GM12878 (cell line): ENCODE measurements around the gene TCHP. TPM values are rescaled to one million over a fixed set of nuclear protein-coding genes. Genes with fewer than 3 reads are reported as not detected.
A peak's percentile ranks its signal among the peaks of the same experiment; 100 is the strongest.

Experiments used
- ATAC-seq: fragments of 200-7000 bp; cut with Tn5 transposase; 3 replicates; pipeline ENCODE4 v1.9.1; 2020; ENCODE audit warnings: mild to moderate bottlenecking, moderate library complexity
- BruUV-seq: library from RNA; stranded (reverse); fragments of 400-500 nt; replicated peaks from 2 replicates; lab custom pipeline; 2021; lab: Mats Ljungman, UMichigan
- CTCF ChIA-PET: fragments of 300-600 bp; sonication (Branson Sonifier 250); formaldehyde crosslinking; extraction: SDS; loops from one replicate; lab custom pipeline; 2021; ENCODE audit warnings: inconsistent platforms; lab: Yijun Ruan, JAX
- POLR2A ChIA-PET: fragments of 350-600 bp; formaldehyde crosslinking; extraction: SDS; loops from one replicate; lab custom pipeline; 2021; ENCODE audit warnings: inconsistent platforms; lab: Charles Lee
- RAD21 ChIA-PET: fragments of 300-600 bp; sonication (Branson Sonifier 250); formaldehyde crosslinking; loops from one replicate; lab custom pipeline; 2023; ENCODE audit warnings: antibody characterized with exemption; ENCODE audit not compliant: unreplicated experiment; lab: Charles Lee
- SMC1A ChIA-PET: fragments of 300-600 bp; sonication (Branson Sonifier 250); formaldehyde crosslinking; loops from one replicate; lab custom pipeline; 2023; ENCODE audit not compliant: unreplicated experiment, uncharacterized antibody; lab: Charles Lee
- DNase-seq: peaks from one replicate; pipeline ENCODE4 v3.0.0-alpha.2; 2011; ENCODE audit warnings: low read depth, low spot score
- FAIRE-seq: peaks from 3 replicates; lab custom pipeline; 2011; peaks lifted over from hg19 to GRCh38; lab: Jason Lieb, UNC
- H2AFZ ChIP-seq: 2 replicates; pipeline ENCODE4 v1.6.0; 2011; ENCODE audit warnings: low read depth, low read length, control low read depth; ENCODE audit not compliant: control insufficient read depth
- H3K27ac ChIP-seq: 2 replicates; pipeline ENCODE4 v1.5.1; 2011; ENCODE audit warnings: control low read depth; ENCODE audit not compliant: control insufficient read depth, insufficient read depth
- H3K27me3 ChIP-seq, 2 experiments: replicated peaks in 1 of 2; 2 replicates each; pipeline versions ENCODE4 v1.6.0 to v1.6.1; 2011; ENCODE audit warnings: low read length in 1 of 2; ENCODE audit not compliant: control insufficient read depth in 2 of 2, insufficient read depth in 2 of 2
- H3K36me3 ChIP-seq, 2 experiments: 2 replicates each; pipeline ENCODE4 v1.5.1; 2011; ENCODE audit warnings: low read length in 1 of 2; ENCODE audit not compliant: control insufficient read depth in 2 of 2, insufficient read depth in 2 of 2
- H3K4me1 ChIP-seq: 2 replicates; pipeline ENCODE4 v1.6.1; 2011; ENCODE audit warnings: mild to moderate bottlenecking, low read length, moderate library complexity, mixed read lengths; ENCODE audit not compliant: control insufficient read depth, insufficient read depth
- H3K4me2 ChIP-seq: 2 replicates; pipeline ENCODE4 v1.6.0; 2011; ENCODE audit warnings: control low read depth; ENCODE audit not compliant: control insufficient read depth, insufficient read depth
- H3K4me3 ChIP-seq: fragments of 200-600 bp; sonication (generic); 2 replicates; pipeline ENCODE4 v1.5.1; 2016
- H3K79me2 ChIP-seq: 2 replicates; pipeline ENCODE4 v1.6.0; 2011; ENCODE audit warnings: low read length; ENCODE audit not compliant: control insufficient read depth, insufficient read depth
- H3K9ac ChIP-seq: 2 replicates; pipeline ENCODE4 v1.8.0; 2011; ENCODE audit warnings: low read length, control low read depth, mixed read lengths; ENCODE audit not compliant: control insufficient read depth, insufficient read depth
- H3K9me3 ChIP-seq: replicated peaks from 3 replicates; pipeline ENCODE4 v1.5.1; 2011; ENCODE audit warnings: mild to moderate bottlenecking, low read length; ENCODE audit not compliant: control insufficient read depth, insufficient read depth
- H4K20me1 ChIP-seq: 2 replicates; pipeline ENCODE4 v1.6.0; 2011; ENCODE audit not compliant: control insufficient read depth, insufficient read depth
- BMI1 ChIP-seq: fragments of 450-650 bp; IDR thresholded peaks from 2 replicates; pipeline ENCODE4 v1.6.1; 2016; ENCODE audit warnings: mild to moderate bottlenecking, moderate library complexity, borderline replicate concordance
- NFXL1 ChIP-seq: fragments of 450-650 bp; IDR thresholded peaks from 2 replicates; pipeline ENCODE4 v1.6.1; 2017; ENCODE audit warnings: antibody characterized with exemption, mild to moderate bottlenecking, borderline replicate concordance
- NR2C2 ChIP-seq: IDR thresholded peaks from 2 replicates; pipeline ENCODE4 v1.6.1; 2011; ENCODE audit warnings: borderline replicate concordance, low read depth; ENCODE audit not compliant: control insufficient read depth, insufficient read length
- WGBS: methylation state at CpG from one replicate; pipeline ENCODE4 v1.1.6; 2016; ENCODE audit warnings: low lambda C conversion rate; ENCODE audit not compliant: insufficient replicate concordance, insufficient coverage; ENCODE audit errors: missing lambda C conversion rate; 5-methylcytosine and 5-hydroxymethylcytosine counted together
- in situ Hi-C: fragments of 300-500 bp; cut with MboI; formaldehyde crosslinking; loops from 9 replicates; pipeline ENCODE4 v1.14.3; 2018; ENCODE audit warnings: mixed read lengths
- intact Hi-C: fragments of 100-400 bp; cut with micrococcal nuclease; formaldehyde crosslinking; loops from one replicate; pipeline ENCODE4 v1.14.2; 2022; ENCODE audit not compliant: unreplicated experiment
- polyA plus RNA-seq, 11 experiments: library from polyadenylated mRNA; depleted of rRNA in 4 of 11; unstranded in 6 of 11; stranded (reverse) in 5 of 11; fragments of >200 nt; fragmentation: Nextera tagmentation in 4 of 11; fragmentation: Illumina TruSeq in 1 of 11; extraction: Ambion mirVana in 4 of 11; extraction: Trizol in 1 of 11; gene quantifications; 1 replicate in 1 of 11; 2 replicates in 10 of 11; pipeline versions ENCODE4 v1.2.1 to v1.2.3, GENCODE V29; 2011 to 2016; ENCODE audit warnings: inconsistent platforms in 2 of 11, missing spikeins in 2 of 11, low read depth in 1 of 11
- total RNA-seq, 4 experiments: library from RNA; depleted of rRNA in 3 of 4; stranded (reverse); fragments of >200 nt in 3 of 4; fragmentation: Illumina TruSeq in 1 of 4; extraction: Trizol in 1 of 4; gene quantifications; 2 replicates each; pipeline versions ENCODE4 v1.2.1 to v1.2.3, GENCODE V29; 2013 to 2021
- TF ChIP-seq, protein P1 (sequence below): IDR thresholded peaks from 2 replicates; pipeline ENCODE4 v1.6.1; 2012; ENCODE audit warnings: improper control_type of control experiment, low read depth, low read length; ENCODE audit not compliant: insufficient replicate concordance
- TF ChIP-seq, protein P2 (sequence below): fragments of 450-650 bp; IDR thresholded peaks from 2 replicates; pipeline ENCODE4 v1.6.1; 2017; ENCODE audit warnings: mild to moderate bottlenecking, moderate library complexity
- TF ChIP-seq, protein P3 (sequence below): fragments of 450-650 bp; formaldehyde crosslinking; IDR thresholded peaks from 2 replicates; pipeline ENCODE4 v1.5.0; 2022; ENCODE audit warnings: mild to moderate bottlenecking, missing genetic modification characterization

Gene TCHP
- total and polyA plus RNA-seq, 10 of the 15 experiments (the other 5 are each of a cell fraction or from before 2014, with no cell fraction given): 4.8 to 18.6 (median 15.0) TPM

DNA sequence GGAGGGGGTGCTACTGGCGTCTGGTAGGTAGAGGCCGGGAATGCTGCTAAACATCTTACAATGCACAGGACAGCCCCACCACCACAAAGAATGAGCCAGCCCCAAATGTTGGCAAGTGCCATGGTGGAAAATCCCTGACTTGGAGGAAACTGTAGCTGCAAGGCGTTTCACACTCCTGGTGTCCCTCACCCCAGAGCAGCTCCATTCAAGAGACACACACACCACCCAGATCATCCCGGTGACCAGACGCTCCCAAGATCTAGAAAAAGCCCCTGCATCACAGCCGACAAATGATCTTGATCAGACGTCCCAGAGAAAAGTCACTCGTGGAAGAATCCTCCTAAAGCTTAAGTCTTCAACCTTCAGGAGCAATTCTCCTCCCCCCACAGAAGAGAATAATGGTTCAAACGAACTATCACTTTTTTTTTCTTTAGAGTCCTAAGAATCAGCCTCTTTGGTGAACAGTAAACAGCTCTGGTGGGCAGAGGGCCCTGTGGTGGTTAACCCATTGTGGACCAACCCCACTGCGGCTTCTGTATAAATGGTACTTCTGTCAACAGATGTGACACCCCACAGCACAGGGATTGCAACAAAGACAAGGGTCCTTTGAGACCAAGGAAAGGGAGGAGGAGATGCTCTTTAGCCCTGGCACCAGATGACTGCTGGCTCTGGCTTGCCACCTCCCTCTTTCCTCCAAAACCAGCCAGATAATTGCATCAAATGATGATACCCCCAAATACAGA lies 22.4 kb upstream of the TCHP start:
- Histone ChIP-seq H4K20me1 (0 out of 2 replicates have a peak, but pooled peaks cover 2% of the 10 kb centered on the region), H3K27ac (no peak overlapping the region), H3K36me3 (no peaks in the 10 kb centered on the region), H3K4me2 (0 out of 2 replicates have a peak overlapping the region, but pooled peaks have one; percentile 92), H2AFZ (no peak overlapping the region), H3K4me3 (no peak overlapping the region), H3K79me2 (peaks cover 10% of the 10 kb centered on the region), H3K27me3 (no peaks in the 10 kb centered on the region), H3K4me1 (peaks cover 29% of the 10 kb centered on the region), H3K9me3 (no peaks in the 10 kb centered on the region), H3K9ac (no peak overlapping the region)
- CTCF ChIA-PET: interaction anchor here (1.1 to 4.4 kb wide), 8 partner anchors 11 to 74 kb away, joined by 4 to 55 read pairs (median 8); partner anchors contain the start of gene TCHP
- WGBS: 81% methylated on average over 10 of the region's 10 CpGs
- ATAC-seq (no peak), DNase-seq (no peak), FAIRE-seq (no peak)
- in situ Hi-C loops: loop anchor here (5.0 kb wide), 1 partner anchor 75 kb away; no protein-coding TSS in a partner anchor
- RAD21 ChIA-PET: interaction anchor here (0.7 to 2.8 kb wide), 5 partner anchors 11 to 31 kb away, joined by 3 to 28 read pairs (median 8); no protein-coding TSS in a partner anchor
- POLR2A ChIA-PET: interaction anchor here (0.6 to 0.8 kb wide), 3 partner anchors 23 to 796 kb away, joined by 3 to 4 read pairs (median 3); partner anchors contain the start of gene TCHP
- SMC1A ChIA-PET: interaction anchor here (1.0 to 6.0 kb wide), 5 partner anchors 9 to 33 kb away, joined by 4 to 47 read pairs (median 12); no protein-coding TSS in a partner anchor
- no TSS peak for BruUV-seq
- intact Hi-C loops: no loop called here
- TF ChIP-seq BMI1 (no peak), NFXL1 (no peak), NR2C2 (no peak)
- TF ChIP-seq, protein P1, sequence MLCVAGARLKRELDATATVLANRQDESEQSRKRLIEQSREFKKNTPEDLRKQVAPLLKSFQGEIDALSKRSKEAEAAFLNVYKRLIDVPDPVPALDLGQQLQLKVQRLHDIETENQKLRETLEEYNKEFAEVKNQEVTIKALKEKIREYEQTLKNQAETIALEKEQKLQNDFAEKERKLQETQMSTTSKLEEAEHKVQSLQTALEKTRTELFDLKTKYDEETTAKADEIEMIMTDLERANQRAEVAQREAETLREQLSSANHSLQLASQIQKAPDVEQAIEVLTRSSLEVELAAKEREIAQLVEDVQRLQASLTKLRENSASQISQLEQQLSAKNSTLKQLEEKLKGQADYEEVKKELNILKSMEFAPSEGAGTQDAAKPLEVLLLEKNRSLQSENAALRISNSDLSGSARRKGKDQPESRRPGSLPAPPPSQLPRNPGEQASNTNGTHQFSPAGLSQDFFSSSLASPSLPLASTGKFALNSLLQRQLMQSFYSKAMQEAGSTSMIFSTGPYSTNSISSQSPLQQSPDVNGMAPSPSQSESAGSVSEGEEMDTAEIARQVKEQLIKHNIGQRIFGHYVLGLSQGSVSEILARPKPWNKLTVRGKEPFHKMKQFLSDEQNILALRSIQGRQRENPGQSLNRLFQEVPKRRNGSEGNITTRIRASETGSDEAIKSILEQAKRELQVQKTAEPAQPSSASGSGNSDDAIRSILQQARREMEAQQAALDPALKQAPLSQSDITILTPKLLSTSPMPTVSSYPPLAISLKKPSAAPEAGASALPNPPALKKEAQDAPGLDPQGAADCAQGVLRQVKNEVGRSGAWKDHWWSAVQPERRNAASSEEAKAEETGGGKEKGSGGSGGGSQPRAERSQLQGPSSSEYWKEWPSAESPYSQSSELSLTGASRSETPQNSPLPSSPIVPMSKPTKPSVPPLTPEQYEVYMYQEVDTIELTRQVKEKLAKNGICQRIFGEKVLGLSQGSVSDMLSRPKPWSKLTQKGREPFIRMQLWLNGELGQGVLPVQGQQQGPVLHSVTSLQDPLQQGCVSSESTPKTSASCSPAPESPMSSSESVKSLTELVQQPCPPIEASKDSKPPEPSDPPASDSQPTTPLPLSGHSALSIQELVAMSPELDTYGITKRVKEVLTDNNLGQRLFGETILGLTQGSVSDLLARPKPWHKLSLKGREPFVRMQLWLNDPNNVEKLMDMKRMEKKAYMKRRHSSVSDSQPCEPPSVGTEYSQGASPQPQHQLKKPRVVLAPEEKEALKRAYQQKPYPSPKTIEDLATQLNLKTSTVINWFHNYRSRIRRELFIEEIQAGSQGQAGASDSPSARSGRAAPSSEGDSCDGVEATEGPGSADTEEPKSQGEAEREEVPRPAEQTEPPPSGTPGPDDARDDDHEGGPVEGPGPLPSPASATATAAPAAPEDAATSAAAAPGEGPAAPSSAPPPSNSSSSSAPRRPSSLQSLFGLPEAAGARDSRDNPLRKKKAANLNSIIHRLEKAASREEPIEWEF: no peak
- TF ChIP-seq, protein P2, sequence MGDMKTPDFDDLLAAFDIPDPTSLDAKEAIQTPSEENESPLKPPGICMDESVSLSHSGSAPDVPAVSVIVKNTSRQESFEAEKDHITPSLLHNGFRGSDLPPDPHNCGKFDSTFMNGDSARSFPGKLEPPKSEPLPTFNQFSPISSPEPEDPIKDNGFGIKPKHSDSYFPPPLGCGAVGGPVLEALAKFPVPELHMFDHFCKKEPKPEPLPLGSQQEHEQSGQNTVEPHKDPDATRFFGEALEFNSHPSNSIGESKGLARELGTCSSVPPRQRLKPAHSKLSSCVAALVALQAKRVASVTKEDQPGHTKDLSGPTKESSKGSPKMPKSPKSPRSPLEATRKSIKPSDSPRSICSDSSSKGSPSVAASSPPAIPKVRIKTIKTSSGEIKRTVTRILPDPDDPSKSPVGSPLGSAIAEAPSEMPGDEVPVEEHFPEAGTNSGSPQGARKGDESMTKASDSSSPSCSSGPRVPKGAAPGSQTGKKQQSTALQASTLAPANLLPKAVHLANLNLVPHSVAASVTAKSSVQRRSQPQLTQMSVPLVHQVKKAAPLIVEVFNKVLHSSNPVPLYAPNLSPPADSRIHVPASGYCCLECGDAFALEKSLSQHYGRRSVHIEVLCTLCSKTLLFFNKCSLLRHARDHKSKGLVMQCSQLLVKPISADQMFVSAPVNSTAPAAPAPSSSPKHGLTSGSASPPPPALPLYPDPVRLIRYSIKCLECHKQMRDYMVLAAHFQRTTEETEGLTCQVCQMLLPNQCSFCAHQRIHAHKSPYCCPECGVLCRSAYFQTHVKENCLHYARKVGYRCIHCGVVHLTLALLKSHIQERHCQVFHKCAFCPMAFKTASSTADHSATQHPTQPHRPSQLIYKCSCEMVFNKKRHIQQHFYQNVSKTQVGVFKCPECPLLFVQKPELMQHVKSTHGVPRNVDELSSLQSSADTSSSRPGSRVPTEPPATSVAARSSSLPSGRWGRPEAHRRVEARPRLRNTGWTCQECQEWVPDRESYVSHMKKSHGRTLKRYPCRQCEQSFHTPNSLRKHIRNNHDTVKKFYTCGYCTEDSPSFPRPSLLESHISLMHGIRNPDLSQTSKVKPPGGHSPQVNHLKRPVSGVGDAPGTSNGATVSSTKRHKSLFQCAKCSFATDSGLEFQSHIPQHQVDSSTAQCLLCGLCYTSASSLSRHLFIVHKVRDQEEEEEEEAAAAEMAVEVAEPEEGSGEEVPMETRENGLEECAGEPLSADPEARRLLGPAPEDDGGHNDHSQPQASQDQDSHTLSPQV: no peak
- TF ChIP-seq, protein P3, sequence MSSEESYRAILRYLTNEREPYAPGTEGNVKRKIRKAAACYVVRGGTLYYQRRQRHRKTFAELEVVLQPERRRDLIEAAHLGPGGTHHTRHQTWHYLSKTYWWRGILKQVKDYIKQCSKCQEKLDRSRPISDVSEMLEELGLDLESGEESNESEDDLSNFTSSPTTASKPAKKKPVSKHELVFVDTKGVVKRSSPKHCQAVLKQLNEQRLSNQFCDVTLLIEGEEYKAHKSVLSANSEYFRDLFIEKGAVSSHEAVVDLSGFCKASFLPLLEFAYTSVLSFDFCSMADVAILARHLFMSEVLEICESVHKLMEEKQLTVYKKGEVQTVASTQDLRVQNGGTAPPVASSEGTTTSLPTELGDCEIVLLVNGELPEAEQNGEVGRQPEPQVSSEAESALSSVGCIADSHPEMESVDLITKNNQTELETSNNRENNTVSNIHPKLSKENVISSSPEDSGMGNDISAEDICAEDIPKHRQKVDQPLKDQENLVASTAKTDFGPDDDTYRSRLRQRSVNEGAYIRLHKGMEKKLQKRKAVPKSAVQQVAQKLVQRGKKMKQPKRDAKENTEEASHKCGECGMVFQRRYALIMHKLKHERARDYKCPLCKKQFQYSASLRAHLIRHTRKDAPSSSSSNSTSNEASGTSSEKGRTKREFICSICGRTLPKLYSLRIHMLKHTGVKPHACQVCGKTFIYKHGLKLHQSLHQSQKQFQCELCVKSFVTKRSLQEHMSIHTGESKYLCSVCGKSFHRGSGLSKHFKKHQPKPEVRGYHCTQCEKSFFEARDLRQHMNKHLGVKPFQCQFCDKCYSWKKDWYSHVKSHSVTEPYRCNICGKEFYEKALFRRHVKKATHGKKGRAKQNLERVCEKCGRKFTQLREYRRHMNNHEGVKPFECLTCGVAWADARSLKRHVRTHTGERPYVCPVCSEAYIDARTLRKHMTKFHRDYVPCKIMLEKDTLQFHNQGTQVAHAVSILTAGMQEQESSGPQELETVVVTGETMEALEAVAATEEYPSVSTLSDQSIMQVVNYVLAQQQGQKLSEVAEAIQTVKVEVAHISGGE: no peak
